ENCODE data around the gene NODAL.

DNA sequence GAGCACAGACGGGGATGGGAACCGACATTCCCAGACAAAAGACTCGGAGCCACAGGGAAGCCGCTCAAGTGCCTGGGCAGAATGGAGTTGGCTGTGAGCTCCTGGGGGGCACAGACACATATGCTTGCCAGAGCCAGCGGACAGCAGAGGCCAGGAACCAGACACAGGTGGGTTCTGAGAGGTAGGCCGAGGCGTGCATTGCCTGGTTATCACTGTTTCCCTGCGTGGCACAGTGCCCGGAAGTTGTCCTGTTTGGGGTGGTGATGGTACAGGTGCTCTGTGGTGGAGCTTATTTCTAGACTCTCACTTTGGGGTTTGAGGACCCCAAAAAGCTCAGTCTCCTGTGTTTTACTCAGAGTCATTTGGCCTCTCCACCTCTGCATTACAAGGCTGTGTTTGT, 39.6 kb upstream of the NODAL start:
- no peak for TF ChIP-seq EP300 (IDR thresholded peaks at IDR 0.05; ENCODE audit: borderline replicate concordance)
- TF ChIP-seq TCF12 (IDR thresholded peaks at IDR 0.05; ENCODE audit: low read depth) = no peak
- TF ChIP-seq CEBPB (IDR thresholded peaks at IDR 0.05) = no peak
- TF ChIP-seq RAD21 (IDR thresholded peaks at IDR 0.05; ENCODE audit: low read depth) = no peak
- TF ChIP-seq CREB1 (IDR thresholded peaks at IDR 0.05; ENCODE audit: low read depth) = no peak
- TF ChIP-seq YY1 (IDR thresholded peaks at IDR 0.05; ENCODE audit: low read depth) = no peak
- TF ChIP-seq REST (IDR thresholded peaks at IDR 0.05; ENCODE audit: low read depth) = no peak
- TF ChIP-seq NFIC (IDR thresholded peaks at IDR 0.05) = no peak
- no peak for TF ChIP-seq EGR1 (IDR thresholded peaks at IDR 0.05)
- no peak for TF ChIP-seq TAF1 (IDR thresholded peaks at IDR 0.05; ENCODE audit: low read depth)
- TF ChIP-seq ZBTB7A (IDR thresholded peaks at IDR 0.05; ENCODE audit: low read depth) = no peak

Data from Ishikawa (cell line).